NCI-H1105 (cell line): ENCODE results near the gene C1RL.
A peak's percentile ranks its signal among the peaks of the same experiment; 100 is the strongest.

Source experiments
- DNase-seq: peaks from one replicate; lab custom pipeline; 2025; lab: John Stamatoyannopoulos, UW

Gene C1RL

GRCh38 chr12:7092229-7092985 lies 16.6 kb downstream of the C1RL start, which contains the start of gene C1R:
TSS of gene C1R (minus strand) at chr12:7092445. CDS start at chr12:7092388, 57 bp downstream.
- DNase-seq = peak; percentile 46

- DNase-seq = no peak
These were observed 17.3 kb downstream of the C1RL start for GRCh38 chr12:7091660-7092228.

GRCh38 chr12:7091171-7091570 lies 17.8 kb downstream of the C1RL start:
- no peak for DNase-seq

- DNase-seq = no peak
These were observed 18.6 kb downstream of the C1RL start for GRCh38 chr12:7090222-7090998.

- DNase-seq = no peak
These were observed 19.7 kb downstream of the C1RL start for GRCh38 chr12:7089196-7089871.

- no peak for DNase-seq
These were observed 25.9 kb downstream of the C1RL start for GRCh38 chr12:7083125-7083524.

GRCh38 chr12:7081037-7081436 lies 28.0 kb downstream of the C1RL start:
- no peak for DNase-seq

GRCh38 chr12:7079826-7080125 lies 29.2 kb downstream of the C1RL start:
- no peak for DNase-seq

GRCh38 chr12:7078163-7078562 lies 30.9 kb downstream of the C1RL start:
- DNase-seq = no peak

GRCh38 chr12:7076493-7076892 lies 32.5 kb downstream of the C1RL start:
- no peak for DNase-seq

- no peak for DNase-seq
These were observed 33.1 kb downstream of the C1RL start for GRCh38 chr12:7075939-7076338.

- no peak for DNase-seq
These were observed 33.5 kb downstream of the C1RL start for GRCh38 chr12:7075518-7075917.

- no peak for DNase-seq
These were observed 35.1 kb downstream of the C1RL start for GRCh38 chr12:7073946-7074345.

GRCh38 chr12:7072554-7072953 lies 36.5 kb downstream of the C1RL start:
- DNase-seq = no peak

GRCh38 chr12:7072035-7072434 lies 37.0 kb downstream of the C1RL start:
- DNase-seq = no peak

GRCh38 chr12:7069386-7069785 lies 39.6 kb downstream of the C1RL start:
- DNase-seq = no peak

GRCh38 chr12:7068994-7069346 lies 40.0 kb downstream of the C1RL start:
- no peak for DNase-seq

- DNase-seq = no peak
These were observed 40.6 kb downstream of the C1RL start for GRCh38 chr12:7068240-7068993.

- no peak for DNase-seq
These were observed 41.9 kb downstream of the C1RL start for GRCh38 chr12:7067096-7067495.

GRCh38 chr12:7066596-7066995 lies 42.4 kb downstream of the C1RL start:
- no peak for DNase-seq

- DNase-seq = no peak
These were observed 43.9 kb downstream of the C1RL start for GRCh38 chr12:7065073-7065623.

GRCh38 chr12:7064516-7064915 lies 44.5 kb downstream of the C1RL start:
- no peak for DNase-seq
